ENCODE results near the gene ZNF556.

GRCh38 chr19:2837430-2837829, 29.7 kb upstream of the ZNF556 start:
- TF ChIP-seq, protein P1, sequence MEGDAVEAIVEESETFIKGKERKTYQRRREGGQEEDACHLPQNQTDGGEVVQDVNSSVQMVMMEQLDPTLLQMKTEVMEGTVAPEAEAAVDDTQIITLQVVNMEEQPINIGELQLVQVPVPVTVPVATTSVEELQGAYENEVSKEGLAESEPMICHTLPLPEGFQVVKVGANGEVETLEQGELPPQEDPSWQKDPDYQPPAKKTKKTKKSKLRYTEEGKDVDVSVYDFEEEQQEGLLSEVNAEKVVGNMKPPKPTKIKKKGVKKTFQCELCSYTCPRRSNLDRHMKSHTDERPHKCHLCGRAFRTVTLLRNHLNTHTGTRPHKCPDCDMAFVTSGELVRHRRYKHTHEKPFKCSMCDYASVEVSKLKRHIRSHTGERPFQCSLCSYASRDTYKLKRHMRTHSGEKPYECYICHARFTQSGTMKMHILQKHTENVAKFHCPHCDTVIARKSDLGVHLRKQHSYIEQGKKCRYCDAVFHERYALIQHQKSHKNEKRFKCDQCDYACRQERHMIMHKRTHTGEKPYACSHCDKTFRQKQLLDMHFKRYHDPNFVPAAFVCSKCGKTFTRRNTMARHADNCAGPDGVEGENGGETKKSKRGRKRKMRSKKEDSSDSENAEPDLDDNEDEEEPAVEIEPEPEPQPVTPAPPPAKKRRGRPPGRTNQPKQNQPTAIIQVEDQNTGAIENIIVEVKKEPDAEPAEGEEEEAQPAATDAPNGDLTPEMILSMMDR (IDR thresholded peaks at IDR 0.05), result no peak
- TF ChIP-seq MEF2A (IDR thresholded peaks at IDR 0.05; ENCODE audit: borderline replicate concordance, low read depth) (no peak), TCF12 (IDR thresholded peaks at IDR 0.05) (no peak), YY1 (IDR thresholded peaks at IDR 0.05; ENCODE audit: low read depth) (no peak)
- TF ChIP-seq, protein P2, sequence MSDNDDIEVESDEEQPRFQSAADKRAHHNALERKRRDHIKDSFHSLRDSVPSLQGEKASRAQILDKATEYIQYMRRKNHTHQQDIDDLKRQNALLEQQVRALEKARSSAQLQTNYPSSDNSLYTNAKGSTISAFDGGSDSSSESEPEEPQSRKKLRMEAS (IDR thresholded peaks at IDR 0.05; ENCODE audit: low read depth), result no peak
- TF ChIP-seq, protein P3, sequence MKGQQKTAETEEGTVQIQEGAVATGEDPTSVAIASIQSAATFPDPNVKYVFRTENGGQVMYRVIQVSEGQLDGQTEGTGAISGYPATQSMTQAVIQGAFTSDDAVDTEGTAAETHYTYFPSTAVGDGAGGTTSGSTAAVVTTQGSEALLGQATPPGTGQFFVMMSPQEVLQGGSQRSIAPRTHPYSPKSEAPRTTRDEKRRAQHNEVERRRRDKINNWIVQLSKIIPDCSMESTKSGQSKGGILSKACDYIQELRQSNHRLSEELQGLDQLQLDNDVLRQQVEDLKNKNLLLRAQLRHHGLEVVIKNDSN (IDR thresholded peaks at IDR 0.05; ENCODE audit: borderline replicate concordance, low read depth), result no peak

Data from SK-N-SH (cell line).